ENCODE results near the gene STIM1.

GRCh38 chr11:3964056-3964455 lies 108.6 kb downstream of the STIM1 start:
- TF ChIP-seq CTCF (IDR thresholded peaks at IDR 0.05; ENCODE audit: borderline replicate concordance, extremely low read depth, low read length, poor library complexity, severe bottlenecking) (no peak), EZH2 (IDR thresholded peaks at IDR 0.05; ENCODE audit: borderline replicate concordance, low read depth, low read length, severe bottlenecking) (no peak)

All from DND-41 (cell line).